SJCRH30 (cell line): ENCODE data around the gene TRPC5OS. TPM values are rescaled to one million over a fixed set of nuclear protein-coding genes. Genes with fewer than 3 reads are reported as not detected.

Source experiments
- DNase-seq, 2 experiments: peaks; one replicate each; pipeline ENCODE4 v3.0.0-alpha.2; 2015 to 2020
- H3K27ac ChIP-seq: fragments of 250-450 bp; sonication (Bioruptor Pico); 2 replicates; pipeline ENCODE4 v1.5.1; 2020; ENCODE audit warnings: mild to moderate bottlenecking, moderate library complexity
- H3K27me3 ChIP-seq: fragments of 250-450 bp; sonication (Bioruptor Pico); 2 replicates; pipeline ENCODE4 v1.5.1; 2020; ENCODE audit warnings: mild to moderate bottlenecking, moderate library complexity
- H3K36me3 ChIP-seq: fragments of 250-450 bp; sonication (Bioruptor Pico); 2 replicates; pipeline ENCODE4 v1.5.1; 2020; ENCODE audit warnings: mild to moderate bottlenecking, moderate library complexity
- H3K4me1 ChIP-seq: fragments of 250-450 bp; sonication (Bioruptor Pico); 2 replicates; pipeline ENCODE4 v1.5.1; 2020; ENCODE audit warnings: mild to moderate bottlenecking, moderate library complexity
- H3K4me3 ChIP-seq: fragments of 250-450 bp; sonication (Bioruptor Pico); 2 replicates; pipeline ENCODE4 v1.5.1; 2020; ENCODE audit warnings: mild to moderate bottlenecking, moderate library complexity
- H3K9me3 ChIP-seq: fragments of 250-450 bp; sonication (Bioruptor Pico); replicated peaks from 2 replicates; pipeline ENCODE4 v1.5.1; 2020; ENCODE audit warnings: mild to moderate bottlenecking, moderate library complexity
- total RNA-seq: library from RNA; depleted of rRNA; stranded (reverse); fragments of >200 nt; shearing (Covaris generic); gene quantifications from 2 replicates; pipeline ENCODE4 v1.2.3, GENCODE V29; 2014; rRNA removed

Gene TRPC5OS
- total RNA-seq, 1 experiment from 2014 or later, result not detected

- H3K4me3 ChIP-seq, result no peak overlapping the region
- H3K27me3 ChIP-seq, result no peaks in the 10 kb centered on the region
- peaks cover 1% of the 10 kb centered on the region; the same call in 1 of the 2 replicates for H3K4me1 ChIP-seq
- H3K27ac ChIP-seq, result no peak overlapping the region
- H3K9me3 ChIP-seq, result no peaks in the 10 kb centered on the region; the same call in 1 of the 2 replicates
- DNase-seq, result no peak
- H3K36me3 ChIP-seq, result no peaks in the 10 kb centered on the region
Measured at GRCh38 chrX:111874241-111874640, 1.7 kb upstream of the TRPC5OS start.

DNA sequence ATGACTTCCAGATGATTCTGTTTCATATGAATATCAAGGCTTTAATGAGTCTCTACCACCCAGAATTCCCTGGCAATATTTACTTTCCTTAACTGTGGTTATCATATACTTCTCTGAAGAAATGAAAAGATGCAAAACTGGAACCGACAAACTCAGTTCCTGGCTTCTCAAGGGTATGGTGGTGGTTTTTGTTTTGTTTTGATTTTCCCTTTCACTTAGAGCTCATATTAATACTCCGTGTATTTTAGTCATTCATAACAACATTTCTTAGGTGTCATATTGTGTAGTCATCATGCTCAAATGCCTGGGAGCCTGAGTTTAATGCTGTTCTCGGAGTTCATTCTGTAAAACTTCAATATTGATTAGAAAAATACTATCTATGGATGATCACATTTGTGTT, 665 bp downstream of the TRPC5OS start:
- Histone ChIP-seq H3K27ac (no peak overlapping the region), H3K27me3 (no peaks in the 10 kb centered on the region), H3K36me3 (no peaks in the 10 kb centered on the region), H3K4me3 (no peak overlapping the region), H3K9me3 (no peaks in the 10 kb centered on the region; the same call in 1 of the 2 replicates), H3K4me1 (no peaks in the 10 kb centered on the region)
- DNase-seq, result no peak

- H3K4me3 ChIP-seq, result no peak overlapping the region
- H3K36me3 ChIP-seq, result no peaks in the 10 kb centered on the region
- H3K27me3 ChIP-seq, result no peaks in the 10 kb centered on the region
- H3K4me1 ChIP-seq, result no peaks in the 10 kb centered on the region
- no peaks in the 10 kb centered on the region for H3K9me3 ChIP-seq
- DNase-seq, result no peak
- H3K27ac ChIP-seq, result no peak overlapping the region
Measured at GRCh38 chrX:111877681-111878080, 1.7 kb downstream of the TRPC5OS start.

- Histone ChIP-seq H3K27me3 (no peaks in the 10 kb centered on the region), H3K9me3 (no peaks in the 10 kb centered on the region), H3K36me3 (no peaks in the 10 kb centered on the region), H3K4me3 (no peak overlapping the region), H3K4me1 (no peaks in the 10 kb centered on the region), H3K27ac (no peak overlapping the region)
- DNase-seq, result no peak
Measured at GRCh38 chrX:111880735-111881134, 4.8 kb downstream of the TRPC5OS start.

DNA sequence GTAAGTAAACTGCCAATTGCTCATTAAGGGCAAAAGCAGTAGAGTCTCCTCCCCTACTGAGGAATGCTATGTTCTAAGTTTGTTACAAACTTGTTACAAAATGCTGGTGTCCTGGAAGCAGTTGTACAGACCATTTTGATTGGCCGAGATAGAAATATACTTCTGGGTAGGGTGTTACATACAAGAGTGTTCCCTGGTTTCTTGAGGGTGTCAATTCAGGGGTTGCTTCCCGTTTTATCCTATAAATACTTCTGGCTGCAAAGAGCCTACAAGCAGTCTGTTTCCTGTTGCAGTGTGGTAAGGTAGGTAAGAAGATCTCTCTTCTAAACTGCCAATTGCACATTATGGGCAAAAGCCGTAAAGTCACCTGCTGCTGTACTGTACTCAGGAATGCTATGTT, 5.7 kb downstream of the TRPC5OS start:
- H3K27me3 ChIP-seq, result no peaks in the 10 kb centered on the region
- H3K27ac ChIP-seq, result no peak overlapping the region
- H3K9me3 ChIP-seq, result no peaks in the 10 kb centered on the region
- no peaks in the 10 kb centered on the region for H3K36me3 ChIP-seq
- H3K4me3 ChIP-seq, result no peak overlapping the region
- no peaks in the 10 kb centered on the region for H3K4me1 ChIP-seq
- no peak for DNase-seq

DNA sequence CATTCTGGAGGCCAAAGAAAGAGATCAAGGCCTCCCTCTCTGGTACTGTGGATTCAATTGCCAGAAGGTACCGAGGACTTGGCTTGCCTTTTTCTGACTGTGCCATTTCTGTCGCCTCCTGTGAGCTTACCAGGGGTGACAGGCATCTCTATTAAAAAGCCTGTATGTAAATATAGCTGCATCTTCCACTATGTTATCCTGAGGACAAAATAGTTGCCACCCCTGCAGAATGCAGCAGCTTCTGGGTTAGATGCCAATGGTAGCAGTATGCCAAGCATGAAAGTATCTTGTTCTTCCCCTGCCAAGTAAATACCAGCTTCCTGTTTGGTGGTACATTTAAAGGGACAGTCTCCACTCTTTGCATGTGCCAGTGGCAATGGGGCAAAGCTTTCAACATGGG, 10.7 kb downstream of the TRPC5OS start:
- Histone ChIP-seq H3K27ac (no peak overlapping the region), H3K4me1 (no peaks in the 10 kb centered on the region), H3K9me3 (no peaks in the 10 kb centered on the region), H3K27me3 (no peaks in the 10 kb centered on the region), H3K4me3 (no peak overlapping the region), H3K36me3 (no peaks in the 10 kb centered on the region)
- DNase-seq, result no peak

DNA sequence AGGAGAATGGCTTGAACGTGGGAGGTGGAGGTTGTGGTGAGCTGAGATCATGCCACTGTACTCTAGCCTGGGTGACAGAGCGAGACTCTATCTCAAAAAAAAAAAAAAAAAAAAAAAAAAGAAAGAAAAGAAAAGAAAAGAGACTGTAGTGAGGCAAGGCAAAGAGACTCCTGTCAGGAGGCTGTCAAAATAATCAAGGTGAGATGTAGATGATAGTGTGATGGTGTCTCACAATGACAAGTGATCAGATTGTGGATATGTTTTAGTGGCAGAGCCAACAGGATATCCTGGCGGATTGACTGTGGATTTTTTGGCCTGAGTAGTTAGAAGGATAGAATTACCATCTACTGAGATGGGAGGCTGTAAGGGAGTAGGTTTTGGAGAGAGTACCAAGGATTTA, 12.6 kb downstream of the TRPC5OS start:
- Histone ChIP-seq H3K9me3 (no peaks in the 10 kb centered on the region), H3K27me3 (no peaks in the 10 kb centered on the region), H3K36me3 (no peaks in the 10 kb centered on the region), H3K4me3 (no peak overlapping the region), H3K27ac (no peak overlapping the region), H3K4me1 (no peaks in the 10 kb centered on the region)
- no peak for DNase-seq

- H3K27me3 ChIP-seq, result no peaks in the 10 kb centered on the region
- no peaks in the 10 kb centered on the region for H3K9me3 ChIP-seq
- H3K27ac ChIP-seq, result no peak overlapping the region
- no peak for DNase-seq
- H3K36me3 ChIP-seq, result no peaks in the 10 kb centered on the region
- no peak overlapping the region for H3K4me3 ChIP-seq
- H3K4me1 ChIP-seq, result no peaks in the 10 kb centered on the region
Measured at GRCh38 chrX:111892375-111892774, 16.4 kb downstream of the TRPC5OS start.

GRCh38 chrX:111896148-111896547, 20.2 kb downstream of the TRPC5OS start:
- H3K9me3 ChIP-seq, result no peaks in the 10 kb centered on the region
- no peak for DNase-seq
- H3K36me3 ChIP-seq, result no peaks in the 10 kb centered on the region
- H3K4me1 ChIP-seq, result no peaks in the 10 kb centered on the region
- H3K27ac ChIP-seq, result no peak overlapping the region
- H3K4me3 ChIP-seq, result no peak overlapping the region
- no peaks in the 10 kb centered on the region for H3K27me3 ChIP-seq

- H3K9me3 ChIP-seq, result no peaks in the 10 kb centered on the region
- no peak overlapping the region for H3K4me3 ChIP-seq
- no peaks in the 10 kb centered on the region for H3K36me3 ChIP-seq
- DNase-seq, result no peak
- H3K4me1 ChIP-seq, result no peaks in the 10 kb centered on the region
- H3K27ac ChIP-seq, result no peak overlapping the region
- no peaks in the 10 kb centered on the region for H3K27me3 ChIP-seq
Measured at GRCh38 chrX:111914398-111915090, 38.6 kb downstream of the TRPC5OS start.

DNA sequence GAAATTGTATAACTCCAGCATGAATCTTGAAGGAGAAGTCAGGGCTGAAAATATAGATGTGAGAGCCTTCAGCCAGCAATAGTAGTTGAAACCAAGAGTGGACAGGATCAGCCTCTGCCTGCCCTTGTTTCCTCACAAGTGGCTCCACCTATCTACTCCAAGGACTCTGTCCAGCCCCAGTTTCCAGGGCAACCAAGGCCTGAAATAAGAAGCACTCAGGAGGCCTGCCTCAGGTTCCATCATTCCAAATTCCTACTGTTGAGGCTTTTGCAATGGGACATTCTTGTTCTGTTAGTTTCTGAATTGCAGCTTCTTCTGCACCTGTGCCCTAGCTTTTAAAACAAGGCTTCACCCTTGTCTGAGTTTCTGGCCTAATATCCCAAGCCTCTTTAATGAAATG, 41.6 kb downstream of the TRPC5OS start:
- H3K27ac ChIP-seq, result no peak overlapping the region
- no peak overlapping the region for H3K4me3 ChIP-seq
- H3K27me3 ChIP-seq, result no peaks in the 10 kb centered on the region
- H3K9me3 ChIP-seq, result no peaks in the 10 kb centered on the region
- no peaks in the 10 kb centered on the region for H3K4me1 ChIP-seq
- no peak for DNase-seq
- no peaks in the 10 kb centered on the region for H3K36me3 ChIP-seq

DNA sequence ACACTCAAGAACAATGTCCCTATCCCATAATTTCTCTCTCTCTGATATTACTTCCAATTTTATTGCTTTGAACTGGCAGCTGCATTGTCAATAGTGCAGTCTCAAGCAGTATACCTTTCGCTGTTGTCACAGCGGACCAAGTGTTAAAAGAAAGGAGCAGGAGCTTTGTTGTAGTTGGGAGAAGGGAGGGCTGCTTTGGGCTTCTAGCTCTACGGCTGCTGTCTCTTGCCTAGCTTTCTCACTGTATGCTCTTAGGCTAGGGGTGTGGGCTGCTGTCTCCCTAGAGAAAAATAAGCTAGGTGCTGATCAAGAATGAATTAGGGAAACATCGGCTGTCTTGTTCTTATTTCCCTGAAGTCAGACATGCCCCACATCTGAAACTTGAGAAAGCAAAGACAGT, 52.5 kb downstream of the TRPC5OS start:
- no peak for DNase-seq
- no peak overlapping the region for H3K27ac ChIP-seq

More for the DNA sequence above, 52.5 kb downstream of the TRPC5OS start:
- Histone ChIP-seq H3K4me3 (no peak overlapping the region), H3K36me3 (no peaks in the 10 kb centered on the region), H3K27me3 (peaks cover 8% of the 10 kb centered on the region; the same call in 1 of the 2 replicates), H3K4me1 (no peaks in the 10 kb centered on the region), H3K9me3 (no peaks in the 10 kb centered on the region)

Other genes starting within 250 kb of the TRPC5OS start
- gene ALG13, start 195.0 kb upstream of the TRPC5OS start, total RNA-seq, result 96.9 and 114 TPM in 2 replicates
- not detected in 2 replicates for gene TRPC5, start 206.6 kb downstream of the TRPC5OS start, total RNA-seq
- not detected in 2 replicates for gene RTL4, start 206.8 kb downstream of the TRPC5OS start, total RNA-seq